Fibroblast of skin of scalp (primary cell): ENCODE measurements around the gene MCM3. TPM values are rescaled to one million over a fixed set of nuclear protein-coding genes. Genes with fewer than 3 reads are reported as not detected.

Experiments
- DNase-seq: peaks from one replicate; pipeline ENCODE4 v3.0.0-alpha.2; 2013
- polyA plus RNA-seq, 2 experiments: library from polyadenylated mRNA; unstranded; fragments of 120-200 nt; gene quantifications; one replicate each; pipeline ENCODE4 v1.2.1, GENCODE V29; 2013; ENCODE audit not compliant: insufficient read length in 2 of 2

The MCM3 gene
- polyA plus RNA-seq (2013, experiment 1 of 2; ENCODE audit: insufficient read length): 35.0 TPM
- polyA plus RNA-seq (2013, experiment 2 of 2; ENCODE audit: insufficient read length): 38.9 TPM

GRCh38 chr6:52284460-52285176 lies at the start of gene MCM3:
TSS of gene MCM3 (minus strand) at chr6:52284742. CDS start at chr6:52284674, 68 bp downstream.
- peak; percentile 99 for DNase-seq

- no peak for DNase-seq
Observed at GRCh38 chr6:52333840-52334200, 49.3 kb upstream of the MCM3 start.

- no peak for DNase-seq
Observed at GRCh38 chr6:52331793-52332457, 47.4 kb upstream of the MCM3 start.

GRCh38 chr6:52330470-52330869 lies 45.9 kb upstream of the MCM3 start:
- DNase-seq: no peak

- DNase-seq: no peak
Observed at GRCh38 chr6:52328729-52329128, 44.2 kb upstream of the MCM3 start.

GRCh38 chr6:52328303-52328662 lies 43.7 kb upstream of the MCM3 start:
- DNase-seq: no peak

- DNase-seq: no peak
Observed at GRCh38 chr6:52326540-52327364, 42.2 kb upstream of the MCM3 start.

- no peak for DNase-seq
Observed at GRCh38 chr6:52325695-52326471, 41.3 kb upstream of the MCM3 start.

GRCh38 chr6:52324189-52324588 lies 39.6 kb upstream of the MCM3 start:
- no peak for DNase-seq

- no peak for DNase-seq
Observed at GRCh38 chr6:52317841-52318581, 33.5 kb upstream of the MCM3 start.

- DNase-seq: no peak
Observed at GRCh38 chr6:52317211-52317610, 32.7 kb upstream of the MCM3 start.

GRCh38 chr6:52314752-52315151 lies 30.2 kb upstream of the MCM3 start:
- DNase-seq: no peak

GRCh38 chr6:52312461-52312860 lies 27.9 kb upstream of the MCM3 start:
- DNase-seq: no peak

GRCh38 chr6:52310932-52311331 lies 26.4 kb upstream of the MCM3 start:
- DNase-seq: no peak

- DNase-seq: no peak
Observed at GRCh38 chr6:52307900-52308372, 23.4 kb upstream of the MCM3 start.

GRCh38 chr6:52306972-52307870 lies 22.7 kb upstream of the MCM3 start:
- DNase-seq: no peak

- DNase-seq: no peak
Observed at GRCh38 chr6:52305948-52306767, 21.6 kb upstream of the MCM3 start.

- DNase-seq: no peak
Observed at GRCh38 chr6:52305411-52305810, 20.9 kb upstream of the MCM3 start.

GRCh38 chr6:52304983-52305390 lies 20.4 kb upstream of the MCM3 start:
- peak; percentile 30 for DNase-seq

- DNase-seq: no peak
Observed at GRCh38 chr6:52303178-52303577, 18.6 kb upstream of the MCM3 start.
